GM19455 (cell line): ENCODE results near the gene ZNF771.
A peak's percentile ranks its signal among the peaks of the same experiment; 100 is the strongest.

Source experiments
- ATAC-seq: cut with Tn5 transposase; IDR thresholded peaks from one replicate; pipeline ENCODE4 v1.9.1; 2021; ENCODE audit not compliant: unreplicated experiment

ZNF771 gene

GRCh38 chr16:30397776-30398660, 9.4 kb upstream of the ZNF771 start:
- ATAC-seq: no peak

- ATAC-seq: no peak
Measured at GRCh38 chr16:30398661-30399434, 8.6 kb upstream of the ZNF771 start.

GRCh38 chr16:30399435-30400186, 7.8 kb upstream of the ZNF771 start:
- no peak for ATAC-seq

- ATAC-seq: no peak
Measured at GRCh38 chr16:30401768-30402425, 5.5 kb upstream of the ZNF771 start.

- no peak for ATAC-seq
Measured at GRCh38 chr16:30406795-30407101, 658 bp upstream of the ZNF771 start.

GRCh38 chr16:30407804-30408534, 563 bp downstream of the ZNF771 start:
- ATAC-seq: no peak

- no peak for ATAC-seq
Measured at GRCh38 chr16:30409125-30410060, 2.0 kb downstream of the ZNF771 start.

- no peak for ATAC-seq
Measured at GRCh38 chr16:30413112-30413806, 5.9 kb downstream of the ZNF771 start.

- ATAC-seq: no peak
Measured at GRCh38 chr16:30414159-30414558, 6.8 kb downstream of the ZNF771 start.

- no peak for ATAC-seq
Measured at GRCh38 chr16:30416047-30416603, 8.7 kb downstream of the ZNF771 start.

GRCh38 chr16:30416624-30417528, 9.5 kb downstream of the ZNF771 start:
- ATAC-seq: no peak

GRCh38 chr16:30417529-30418349, 10.3 kb downstream of the ZNF771 start:
- peak; percentile 80 for ATAC-seq

GRCh38 chr16:30418350-30419181, 11.2 kb downstream of the ZNF771 start:
- no peak for ATAC-seq

- ATAC-seq: no peak
Measured at GRCh38 chr16:30421010-30421409, 13.6 kb downstream of the ZNF771 start.

GRCh38 chr16:30428055-30428454, 20.6 kb downstream of the ZNF771 start:
- no peak for ATAC-seq

GRCh38 chr16:30429418-30429677, 21.9 kb downstream of the ZNF771 start:
- no peak for ATAC-seq
